Measurements from ENCODE around the gene UBL7. TPM values are rescaled to one million over a fixed set of nuclear protein-coding genes. Genes with fewer than 3 reads are reported as not detected.

Gene UBL7, protein sequence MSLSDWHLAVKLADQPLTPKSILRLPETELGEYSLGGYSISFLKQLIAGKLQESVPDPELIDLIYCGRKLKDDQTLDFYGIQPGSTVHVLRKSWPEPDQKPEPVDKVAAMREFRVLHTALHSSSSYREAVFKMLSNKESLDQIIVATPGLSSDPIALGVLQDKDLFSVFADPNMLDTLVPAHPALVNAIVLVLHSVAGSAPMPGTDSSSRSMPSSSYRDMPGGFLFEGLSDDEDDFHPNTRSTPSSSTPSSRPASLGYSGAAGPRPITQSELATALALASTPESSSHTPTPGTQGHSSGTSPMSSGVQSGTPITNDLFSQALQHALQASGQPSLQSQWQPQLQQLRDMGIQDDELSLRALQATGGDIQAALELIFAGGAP
- total RNA-seq: 29.2 and 30.1 TPM in 2 replicates

DNA sequence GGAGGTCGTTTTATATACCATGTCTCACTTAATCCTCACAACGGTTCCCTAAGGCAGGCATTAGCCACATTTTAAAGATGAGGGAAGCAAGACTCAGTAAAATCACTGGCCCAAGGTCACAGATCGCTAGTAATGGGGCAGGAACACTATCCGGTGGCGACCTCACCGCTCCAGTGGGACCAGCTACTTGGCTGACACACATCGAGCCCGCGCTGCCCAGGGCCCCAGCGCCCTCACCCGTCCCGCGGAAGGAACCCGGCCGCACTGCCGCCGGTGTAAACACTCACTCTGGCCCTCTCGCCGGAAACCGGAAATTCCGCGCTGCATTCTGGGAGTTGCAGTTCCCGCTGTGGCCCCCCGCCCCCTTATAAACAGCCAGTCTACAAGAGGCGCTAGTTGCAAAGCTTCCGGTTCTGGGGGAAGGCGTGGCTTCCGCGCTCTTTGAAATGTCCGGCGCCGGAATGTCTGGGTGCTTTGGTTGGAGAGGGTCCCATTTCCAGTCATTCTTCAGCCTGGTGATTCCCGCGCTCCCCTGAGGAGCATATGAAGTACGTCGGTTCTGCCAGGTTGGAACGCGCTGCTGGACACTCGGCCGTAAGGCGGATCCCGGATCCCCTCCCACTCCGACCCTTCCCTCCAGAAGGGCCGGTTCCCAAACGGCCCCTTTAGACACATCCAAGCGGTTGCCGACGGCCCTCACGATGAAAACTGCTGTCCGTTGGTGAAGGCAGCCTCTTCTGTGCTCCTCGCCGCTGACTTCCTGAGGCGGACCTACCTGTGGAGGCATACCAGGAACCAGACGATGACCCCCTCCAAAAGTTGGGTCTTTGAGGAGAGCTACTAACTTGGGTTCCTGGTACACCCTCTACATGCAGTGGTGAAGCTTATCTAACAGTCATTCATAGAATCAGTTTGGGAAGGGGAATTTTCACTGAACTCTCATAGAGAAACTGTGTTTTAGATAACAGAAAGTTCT is at the start of gene UBL7:
Gene UBL7, minus strand, starts transcription at position 290 of the 976 bp plus-strand sequence. CDS start 2,293 bp downstream, outside the sequence.

DNA sequence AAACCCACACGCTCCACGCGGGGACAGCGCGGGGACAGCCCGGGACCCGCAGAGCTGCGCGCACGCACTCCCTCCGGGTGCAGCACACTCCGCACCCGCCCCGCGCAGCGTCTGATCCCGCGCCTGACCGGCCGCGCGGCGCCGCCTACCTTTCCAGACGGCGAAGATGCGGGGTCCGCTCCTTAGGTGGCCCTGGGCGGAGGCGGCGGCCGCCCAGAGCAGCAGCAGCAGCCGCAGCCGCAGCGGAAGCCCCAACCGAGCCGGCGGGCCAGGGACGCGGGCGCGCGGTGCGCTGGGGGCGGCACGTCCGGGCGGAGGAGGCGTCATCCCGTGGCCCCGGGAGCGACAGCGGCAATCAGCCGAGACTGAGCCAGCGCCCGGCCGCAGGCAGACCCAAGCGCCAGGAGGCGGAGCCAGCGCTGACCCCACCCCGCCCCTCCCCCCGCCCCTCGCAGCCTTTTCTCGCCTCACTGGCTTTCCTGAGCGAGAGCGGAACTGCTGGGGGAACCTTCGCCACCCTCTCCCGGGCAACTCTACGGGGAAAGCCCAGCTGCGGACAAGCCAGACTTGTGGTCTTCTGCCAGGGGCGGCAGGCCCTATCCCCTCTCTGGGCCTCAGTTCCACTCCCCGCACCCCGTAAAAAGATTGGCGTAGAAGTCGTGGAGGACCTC is 27.2 kb downstream of the UBL7 start, which contains the start of gene SEMA7A:
Gene SEMA7A, minus strand, starts transcription at position 367 of the 671 bp plus-strand sequence. Its CDS starts 40 bp downstream, at position 327.

Other genes starting within 250 kb of the UBL7 start
- 0.06 TPM in 1 of 2 replicates, not detected in the other for gene CCDC33, start 224.8 kb downstream of the UBL7 start, total RNA-seq
- 0.12 and 0.13 TPM in 2 replicates for gene CYP11A1, start 93.5 kb downstream of the UBL7 start, total RNA-seq
- 0.87 and 1.5 TPM in 2 replicates for gene SEMA7A, start 27.2 kb downstream of the UBL7 start, total RNA-seq
- 1.6 and 1.8 TPM in 2 replicates for gene ARID3B, start 80.1 kb upstream of the UBL7 start, total RNA-seq
- gene CLK3, start 154.7 kb upstream of the UBL7 start, total RNA-seq: 33.6 and 42.0 TPM in 2 replicates
- 8.9 and 10.9 TPM in 2 replicates for gene EDC3, start 234.9 kb upstream of the UBL7 start, total RNA-seq

All from aortic smooth muscle cell (primary cell).